Sigmoid colon (tissue), 7 donors: Measurements from ENCODE around the gene MCTP1. TPM values are rescaled to one million over a fixed set of nuclear protein-coding genes. Genes with fewer than 3 reads are reported as not detected.
"Not testable (repeated sequence)": the region's sequence is repeated elsewhere in the genome, so short reads cannot be mapped to it uniquely, and the experiment has no call there.

Experiments used
- DNase-seq: peaks from one replicate; pipeline ENCODE4 v3.0.0-alpha.2; 2019
- H3K27ac ChIP-seq, 4 donors: fragments of 200-600 bp; sonication (generic); one replicate each; pipeline ENCODE4 v1.5.1; 2016 to 2019; ENCODE audit warnings: mild to moderate bottlenecking in 1 of 4
- H3K27me3 ChIP-seq, 3 donors: fragments of 200-600 bp; sonication (generic); one replicate each; pipeline ENCODE4 v1.5.1; 2019; ENCODE audit warnings: mild to moderate bottlenecking in 1 of 3
- H3K36me3 ChIP-seq, 4 donors: fragments of 200-600 bp; sonication (generic); one replicate each; pipeline ENCODE4 v1.5.1; 2016 to 2019
- H3K4me1 ChIP-seq, 4 donors: fragments of 200-600 bp; sonication (generic); one replicate each; pipeline ENCODE4 v1.5.1; 2017 to 2019
- H3K4me3 ChIP-seq, 4 donors: fragments of 200-600 bp; sonication (generic); one replicate each; pipeline ENCODE4 v1.5.1; 2017 to 2019; ENCODE audit warnings: mild to moderate bottlenecking in 2 of 4, moderate library complexity in 1 of 4
- H3K9me3 ChIP-seq, 4 donors: fragments of 200-600 bp in 3 of 4; sonication (generic) in 3 of 4; one replicate each; pipeline versions ENCODE4 v1.5.1 to v1.6.1; 2013 to 2019
- CTCF ChIP-seq, 4 experiments: fragments of 450-650 bp in 3 of 4; fragments of 200-600 bp in 1 of 4; IDR thresholded peaks; one replicate each; pipeline ENCODE4 v1.5.1; 2016 to 2019; ENCODE audit warnings: antibody characterized with exemption in 4 of 4, mild to moderate bottlenecking in 3 of 4, moderate library complexity in 2 of 4
- EP300 ChIP-seq, 4 donors: sonication (generic); formaldehyde crosslinking; IDR thresholded peaks; one replicate each; pipeline ENCODE4 v1.6.1; 2017; ENCODE audit warnings: antibody characterized with exemption in 4 of 4
- POLR2A ChIP-seq, 2 donors: fragments of 450-650 bp; IDR thresholded peaks; one replicate each; pipeline ENCODE4 v1.6.1; 2016; ENCODE audit warnings: antibody characterized with exemption in 2 of 2, mild to moderate bottlenecking in 2 of 2, moderate library complexity in 2 of 2
- POLR2AphosphoS5 ChIP-seq, 4 donors: sonication (generic); formaldehyde crosslinking; IDR thresholded peaks; one replicate each; pipeline ENCODE4 v1.6.1; 2017; ENCODE audit warnings: antibody characterized with exemption in 4 of 4
- WGBS, 2 donors: extraction: QIAGEN DNeasy Blood & Tissue Kit; methylation state at CpG; one replicate each; pipeline ENCODE4 v1.1.7; 2013; 5-methylcytosine and 5-hydroxymethylcytosine counted together
- intact Hi-C: fragments of 100-400 bp; cut with DNase I; formaldehyde crosslinking; loops from one replicate; pipeline ENCODE4 v1.15.1; 2023
- polyA plus RNA-seq, 3 donors: library from polyadenylated mRNA; stranded (reverse); fragments of 200-250 nt; gene quantifications; one replicate each; pipeline ENCODE4 v1.2.3, GENCODE V29; 2013
- total RNA-seq, 4 donors: library from RNA; depleted of rRNA; stranded (reverse); fragments of >200 nt; gene quantifications; one replicate each; pipeline ENCODE4 v1.1.0, GENCODE V29; 2016
- donor health status: healthy with polysubstance abuse.
- donor health status: Bipolar disorder and iron deficiency.
- donor health status: healthy.

The MCTP1 gene
- total and polyA plus RNA-seq, 7 donors, result 2.1 to 20.5 (median 12.5) TPM

GRCh38 chr5:94841598-94842322 lies 443.1 kb downstream of the MCTP1 start:
- intact Hi-C loops, result no loop called here
- H3K27ac ChIP-seq, result no peak overlapping the region
- H3K27me3 ChIP-seq, result no peaks in the 10 kb centered on the region
- H3K36me3 ChIP-seq, result no peaks in the 10 kb centered on the region
- TF ChIP-seq POLR2AphosphoS5 (IDR thresholded peaks at IDR 0.05) (no peak), CTCF (IDR thresholded peaks at IDR 0.05) (no peak), POLR2A (IDR thresholded peaks at IDR 0.05) (no peak), EP300 (IDR thresholded peaks at IDR 0.05) (no peak)
- no peaks in the 10 kb centered on the region for H3K9me3 ChIP-seq
- H3K4me1 ChIP-seq, result no peaks in the 10 kb centered on the region
- DNase-seq, result no peak
- WGBS, 2 donors, result 66 to 73% methylated on average over 4 of the region's 4 CpGs
- H3K4me3 ChIP-seq, result no peak overlapping the region

- Histone ChIP-seq H3K4me3 (no peak overlapping the region), H3K4me1 (no peaks in the 10 kb centered on the region)
- intact Hi-C loops, result no loop called here
Observed at GRCh38 chr5:94833851-94834250, 451.0 kb downstream of the MCTP1 start.

DNA sequence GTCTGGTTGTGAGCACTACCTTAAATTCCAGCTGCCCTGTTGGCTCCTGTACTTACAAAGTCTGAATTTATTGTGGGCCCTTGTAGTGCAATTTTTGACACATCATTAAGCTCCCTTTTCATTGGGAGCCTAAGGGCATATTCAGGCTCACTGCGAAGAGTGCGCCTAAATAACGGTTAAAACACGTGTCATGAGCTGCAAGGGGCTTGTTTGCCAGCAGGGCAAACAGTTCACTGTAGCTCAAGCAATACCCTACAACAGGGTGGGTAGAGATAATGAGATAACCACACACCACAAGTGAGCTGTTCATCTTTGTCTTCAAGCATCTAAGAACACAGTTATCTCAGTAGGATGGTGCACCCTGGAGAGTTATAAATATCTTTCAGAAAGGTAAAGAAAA lies 452.2 kb downstream of the MCTP1 start:
- 66 to 80% methylated on average over 4 of the region's 4 CpGs for WGBS, 2 donors
- DNase-seq, result no peak
- Histone ChIP-seq H3K4me1 (no peaks in the 10 kb centered on the region), H3K27me3 (no peaks in the 10 kb centered on the region), H3K27ac (no peak overlapping the region), H3K36me3 (no peaks in the 10 kb centered on the region), H3K4me3 (no peak overlapping the region), H3K9me3 (no peaks in the 10 kb centered on the region)
- no peak for TF ChIP-seq POLR2A (IDR thresholded peaks at IDR 0.05)
- no peak for TF ChIP-seq EP300 (IDR thresholded peaks at IDR 0.05)
- TF ChIP-seq POLR2AphosphoS5 (IDR thresholded peaks at IDR 0.05), result no peak
- no peak for TF ChIP-seq CTCF (IDR thresholded peaks at IDR 0.05)
- intact Hi-C loops, result no loop called here

More at GRCh38 chr5:94833851-94834250, 451.0 kb downstream of the MCTP1 start:
- Histone ChIP-seq H3K36me3 (no peaks in the 10 kb centered on the region), H3K9me3 (no peaks in the 10 kb centered on the region), H3K27me3 (no peaks in the 10 kb centered on the region), H3K27ac (no peak overlapping the region)
- 74 to 88% methylated on average over 2 of the region's 2 CpGs for whole genome bisulfite sequencing, 2 donors
- TF ChIP-seq POLR2AphosphoS5 (IDR thresholded peaks at IDR 0.05) (no peak), EP300 (IDR thresholded peaks at IDR 0.05) (no peak), CTCF (IDR thresholded peaks at IDR 0.05) (no peak), POLR2A (IDR thresholded peaks at IDR 0.05) (no peak)
- no peak for DNase-seq

DNA sequence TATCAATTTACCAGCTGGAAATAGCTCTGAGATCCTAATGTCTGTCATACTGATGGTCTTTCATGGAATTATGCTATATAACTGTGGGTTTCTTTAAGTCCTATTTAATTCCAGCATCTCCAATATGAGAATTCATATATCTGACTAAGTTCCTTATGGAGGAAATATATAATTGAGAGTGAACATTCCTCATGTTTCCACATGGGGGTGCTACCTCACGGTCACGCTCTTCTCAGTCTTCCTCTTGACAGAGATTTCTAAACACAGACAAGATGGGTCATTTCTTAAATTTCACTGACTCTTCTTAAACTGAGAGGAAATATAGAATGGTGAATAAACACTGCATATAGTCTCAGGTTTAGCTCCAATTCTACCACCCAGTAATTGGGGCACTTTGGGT lies 454.4 kb downstream of the MCTP1 start:
- intact Hi-C loops, result no loop called here
- TF ChIP-seq POLR2AphosphoS5 (IDR thresholded peaks at IDR 0.05) (no peak), EP300 (IDR thresholded peaks at IDR 0.05) (no peak)
- DNase-seq, result no peak
- Histone ChIP-seq H3K27me3 (no peaks in the 10 kb centered on the region), H3K36me3 (no peaks in the 10 kb centered on the region), H3K9me3 (no peaks in the 10 kb centered on the region), H3K4me3 (no peak overlapping the region), H3K4me1 (no peaks in the 10 kb centered on the region), H3K27ac (no peak overlapping the region)
- WGBS, 2 donors, result 18 to 39% methylated on average over 2 of the region's 2 CpGs

DNA sequence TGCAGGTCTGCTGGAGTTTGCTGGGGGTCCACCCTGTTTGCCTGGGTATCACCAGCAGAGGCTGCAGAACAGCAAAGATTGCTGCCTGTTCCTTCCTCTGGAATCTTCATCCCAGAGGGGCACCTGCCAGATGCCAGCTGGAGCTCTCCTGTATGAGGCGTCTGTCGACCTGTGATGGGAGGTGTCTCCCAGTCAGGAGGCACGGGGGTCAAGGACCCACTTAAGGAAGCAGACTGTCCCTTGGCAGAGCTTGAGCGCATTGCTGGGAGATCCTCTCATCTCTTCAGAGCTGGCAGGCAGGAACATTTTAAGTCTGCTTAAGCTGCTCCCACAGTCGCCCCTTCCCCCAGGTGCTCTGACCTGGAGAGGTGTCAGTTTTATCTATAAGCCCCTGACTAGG lies 456.7 kb downstream of the MCTP1 start:
- not testable (repeated sequence) for DNase-seq

DNA sequence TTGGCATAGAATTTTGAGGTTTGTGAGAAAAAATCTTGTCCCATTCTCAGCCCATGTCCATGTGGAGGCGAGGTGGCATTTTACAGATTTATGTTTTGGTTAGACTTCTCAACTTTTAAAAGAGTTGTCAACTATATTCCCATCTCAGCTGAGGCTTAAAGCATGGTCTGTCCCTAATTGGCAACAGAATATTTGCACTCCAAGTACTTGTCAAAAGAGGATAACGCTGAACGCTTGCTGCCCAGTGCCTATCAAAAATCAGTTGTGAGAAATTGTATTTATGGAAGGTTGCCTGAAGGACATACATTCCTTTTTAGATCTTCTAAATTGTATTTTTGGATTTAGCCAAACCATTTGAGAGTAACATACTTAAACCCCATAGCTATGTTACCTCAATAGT lies 464.4 kb downstream of the MCTP1 start:
- intact Hi-C loops, result no loop called here
- Histone ChIP-seq H3K4me1 (no peaks in the 10 kb centered on the region), H3K27ac (no peak overlapping the region), H3K9me3 (no peaks in the 10 kb centered on the region), H3K4me3 (no peak overlapping the region), H3K27me3 (no peaks in the 10 kb centered on the region), H3K36me3 (no peaks in the 10 kb centered on the region)
- no peak for DNase-seq
- WGBS, 2 donors, result 87 to 91% methylated on average over 3 of the region's 3 CpGs
- TF ChIP-seq POLR2AphosphoS5 (IDR thresholded peaks at IDR 0.05) (no peak), POLR2A (IDR thresholded peaks at IDR 0.05) (no peak), EP300 (IDR thresholded peaks at IDR 0.05) (no peak), CTCF (IDR thresholded peaks at IDR 0.05) (no peak)

More for the DNA sequence above, 456.7 kb downstream of the MCTP1 start:
- H3K27me3 ChIP-seq, H3K4me3 ChIP-seq, H3K27ac ChIP-seq, H3K4me1 ChIP-seq, H3K9me3 ChIP-seq, H3K36me3 ChIP-seq, intact Hi-C loops: not testable (repeated sequence)
- WGBS, 2 donors, result 86 to 90% methylated on average over 5 of the region's 5 CpGs
